NCI-H345 (cell line): Measurements from ENCODE around the gene RNLS.
"Not testable (repeated sequence)": the region's sequence is repeated elsewhere in the genome, so short reads cannot be mapped to it uniquely, and the experiment has no call there.

ENCODE experiments used
- DNase-seq: peaks from one replicate; lab custom pipeline; 2025; lab: John Stamatoyannopoulos, UW

The RNLS gene

GRCh38 chr10:88346144-88346977 lies 236.8 kb downstream of the RNLS start:
- no peak for DNase-seq

DNA sequence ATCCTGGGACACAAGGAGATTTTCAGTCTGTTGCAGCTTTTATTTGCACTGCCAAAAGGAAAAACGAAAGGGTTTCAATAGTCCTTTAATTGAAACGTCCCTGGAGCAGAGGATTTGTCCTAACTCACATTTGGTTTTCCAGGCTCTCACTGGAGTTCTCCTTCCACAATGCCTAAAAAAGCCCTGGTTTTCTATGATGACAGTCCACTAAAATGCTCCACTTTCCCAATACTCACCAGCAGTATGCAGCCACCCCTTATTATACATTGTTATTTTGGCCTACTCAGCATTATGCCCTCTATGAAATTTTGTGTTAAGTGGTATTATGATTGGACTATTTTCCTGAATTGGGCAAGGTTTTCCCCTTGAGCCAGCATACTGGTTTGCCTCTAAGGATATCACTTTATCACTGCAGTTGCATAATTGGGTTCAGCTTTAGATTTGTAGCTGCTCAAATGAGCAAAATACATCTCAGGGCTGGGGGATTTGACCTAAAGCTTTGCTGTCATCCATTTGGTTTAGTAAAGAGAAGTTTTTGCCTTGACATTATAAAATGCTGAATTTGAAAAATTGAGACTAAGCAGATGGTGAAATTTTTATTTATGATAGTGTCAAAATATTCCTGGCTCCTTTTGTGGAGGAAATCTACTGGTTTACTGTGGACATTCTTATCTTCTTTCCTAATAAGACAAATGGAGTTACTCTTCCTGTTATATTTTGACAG lies 239.2 kb downstream of the RNLS start:
- no peak for DNase-seq

- no peak for DNase-seq
Measured at GRCh38 chr10:88342733-88343310, 240.3 kb downstream of the RNLS start.

DNA sequence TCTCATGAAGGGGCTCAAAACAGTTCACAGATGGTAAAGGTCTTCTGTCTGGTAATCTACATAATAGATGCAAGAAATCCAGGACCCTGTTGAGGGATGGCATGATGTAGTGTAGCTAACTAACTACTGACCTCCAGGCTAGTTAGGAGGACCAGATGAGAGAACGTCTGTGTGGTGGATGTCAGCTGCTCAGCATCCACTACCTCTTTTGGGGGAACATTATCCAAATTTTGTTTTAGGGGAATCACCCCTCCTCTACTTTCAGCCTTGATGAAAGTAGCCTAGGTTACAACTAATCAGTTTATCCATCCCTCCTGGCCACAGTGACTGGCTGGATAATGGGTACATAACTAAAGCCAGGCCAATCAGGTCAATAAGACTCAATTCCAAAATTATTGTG lies 246.0 kb downstream of the RNLS start:
- no peak for DNase-seq

- no peak for DNase-seq
Measured at GRCh38 chr10:88336334-88336733, 246.8 kb downstream of the RNLS start.

DNA sequence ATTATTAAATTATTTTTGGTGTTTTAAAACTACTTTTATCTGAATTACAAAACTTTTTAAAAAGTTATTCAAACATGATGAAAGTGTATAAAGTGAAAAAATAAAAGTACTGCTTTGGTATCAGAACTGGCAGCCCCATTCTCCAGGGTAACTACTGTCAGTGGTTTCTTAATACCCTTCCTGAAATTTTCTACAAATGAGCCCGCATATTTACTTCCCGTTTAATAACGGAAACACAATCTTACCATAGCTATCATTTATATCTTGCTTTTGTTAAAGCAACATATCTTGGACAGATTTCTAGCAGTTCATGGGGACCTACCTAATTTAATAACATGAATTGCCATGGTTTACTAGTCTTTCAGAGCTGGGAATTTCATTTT lies 249.9 kb downstream of the RNLS start:
- DNase-seq = no peak

- no peak for DNase-seq
Measured at GRCh38 chr10:88332503-88333247, 250.4 kb downstream of the RNLS start.

GRCh38 chr10:88330174-88330573 lies 252.9 kb downstream of the RNLS start:
- DNase-seq = no peak

DNA sequence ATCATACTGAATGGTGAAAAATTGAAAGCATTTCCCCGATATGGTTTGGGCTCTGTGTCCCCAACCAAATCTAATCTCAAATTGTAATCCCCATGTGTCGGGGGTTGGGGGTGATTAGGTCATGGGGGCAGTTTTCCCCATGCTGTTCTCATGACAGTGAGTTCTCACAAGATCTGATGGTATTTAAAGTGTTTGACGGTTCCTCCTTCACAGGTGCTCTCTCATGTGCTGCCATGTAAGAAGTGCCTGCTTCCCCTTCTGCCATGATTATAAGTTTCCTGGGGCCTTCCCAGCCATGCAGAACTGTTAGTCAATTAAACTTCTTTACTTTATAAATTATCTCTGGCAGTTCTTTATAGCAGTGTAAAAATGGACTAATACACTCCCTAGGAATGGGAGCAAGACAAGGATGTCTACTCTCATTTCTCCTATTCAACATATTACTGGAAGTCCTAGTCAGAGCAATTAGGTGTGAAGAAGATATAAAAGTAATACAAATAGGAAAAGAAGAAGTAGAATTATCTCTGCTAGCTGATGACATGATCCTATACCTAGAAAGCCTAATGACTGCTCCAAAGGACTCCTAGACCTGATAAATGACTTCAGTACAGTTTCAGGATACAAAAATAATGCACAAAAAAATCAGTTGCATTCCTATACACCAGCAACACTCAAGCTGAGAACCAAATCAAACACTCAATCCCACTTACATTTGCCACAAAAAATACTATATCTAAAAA lies 260.6 kb downstream of the RNLS start:
- DNase-seq = no peak

GRCh38 chr10:88319960-88320517 lies 263.1 kb downstream of the RNLS start:
- DNase-seq = no peak

DNA sequence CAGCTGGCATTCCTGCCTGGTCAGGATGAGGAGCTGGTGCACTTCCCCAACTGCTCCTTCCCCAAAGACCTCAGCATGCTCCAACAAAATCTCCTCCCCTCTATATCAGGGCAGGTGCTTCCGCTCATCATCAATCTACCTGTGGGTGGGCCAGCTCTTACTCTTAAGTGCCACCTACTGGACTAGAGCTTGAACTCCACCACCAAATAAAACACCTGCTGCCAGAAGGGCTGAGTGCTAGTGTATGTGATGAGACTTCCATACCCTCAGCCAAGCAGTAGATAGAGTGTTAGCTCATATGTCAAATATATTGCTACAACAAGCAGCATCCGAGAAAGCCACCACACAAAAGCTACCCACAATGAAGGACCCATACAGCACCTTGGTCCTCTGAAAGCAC lies 264.3 kb downstream of the RNLS start:
- no peak for DNase-seq

DNA sequence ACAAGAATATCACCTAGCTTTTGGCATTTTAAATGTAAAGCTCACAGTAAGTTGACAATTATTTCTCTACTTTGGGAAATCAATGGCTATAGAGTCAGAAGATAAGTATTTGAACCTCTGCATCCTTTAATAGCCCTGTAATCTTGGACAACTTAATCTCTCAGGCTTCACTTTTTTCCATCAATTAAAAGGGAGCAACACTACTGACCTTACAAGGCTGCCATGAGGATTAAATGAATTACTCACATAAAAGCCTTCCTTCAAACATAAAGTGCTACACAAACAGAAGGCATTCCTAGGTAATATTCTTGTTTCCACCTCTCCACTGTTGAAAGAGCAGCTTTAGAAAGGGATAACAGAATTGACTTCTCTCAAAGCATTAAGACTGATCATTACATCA lies 266.0 kb downstream of the RNLS start:
- DNase-seq = no peak

- DNase-seq = no peak
Measured at GRCh38 chr10:88316292-88316861, 266.7 kb downstream of the RNLS start.

DNA sequence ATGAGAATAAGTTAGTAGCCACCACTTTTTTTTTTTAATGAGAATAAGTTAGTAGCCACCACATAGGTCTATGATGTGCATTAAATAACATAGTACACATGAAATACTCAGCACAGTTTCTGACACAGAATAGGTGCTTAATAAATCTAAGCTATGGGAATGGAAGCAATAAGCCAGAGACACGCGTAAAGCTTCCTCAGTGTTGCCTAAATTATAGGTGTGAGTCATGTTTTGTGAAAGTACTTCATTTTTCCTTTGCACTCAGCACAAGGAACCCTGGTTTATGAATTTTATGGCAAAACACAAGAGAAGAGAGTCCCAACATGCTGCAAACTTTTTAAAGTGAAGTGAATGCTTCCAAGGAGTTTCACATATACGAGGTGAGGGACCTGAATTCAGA lies 267.4 kb downstream of the RNLS start:
- DNase-seq = no peak

DNA sequence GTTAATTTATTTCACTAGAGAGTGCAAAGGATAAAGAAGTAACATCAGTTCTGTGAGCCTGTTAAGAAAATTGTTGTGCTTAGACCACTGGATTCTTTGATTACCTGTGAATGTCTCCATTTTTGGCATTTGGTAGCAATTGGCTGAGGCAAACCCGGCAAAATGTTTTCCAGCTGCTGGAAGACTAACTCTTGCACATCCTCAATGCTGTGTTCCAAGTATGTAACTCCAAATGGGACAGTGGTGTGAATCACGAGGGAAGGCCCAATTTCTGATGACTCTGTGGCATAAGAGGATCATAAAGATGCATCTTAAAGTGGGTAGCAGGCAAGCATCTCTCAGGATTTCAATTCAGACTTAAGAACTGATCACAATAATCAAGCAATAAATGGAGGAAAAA lies 268.8 kb downstream of the RNLS start:
- no peak for DNase-seq

DNA sequence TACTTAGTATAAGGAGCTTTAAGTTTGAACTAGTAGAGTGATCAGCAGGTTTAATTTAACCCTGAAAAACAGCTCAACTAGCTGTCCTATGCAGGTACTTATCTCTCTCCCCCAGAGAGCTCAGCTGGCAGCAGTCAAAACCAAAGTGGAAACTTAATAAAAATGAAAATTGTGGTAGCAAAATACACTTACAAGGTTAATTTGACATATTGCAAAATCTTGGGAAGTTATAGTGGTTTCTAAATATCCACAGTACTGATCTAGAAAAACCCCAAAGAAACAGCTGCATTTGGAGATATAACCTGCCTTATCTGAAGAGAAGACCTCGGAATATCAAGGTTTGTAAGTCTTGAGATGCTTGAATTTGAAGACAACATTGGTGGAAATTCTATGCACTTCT lies 269.2 kb downstream of the RNLS start:
- no peak for DNase-seq

DNA sequence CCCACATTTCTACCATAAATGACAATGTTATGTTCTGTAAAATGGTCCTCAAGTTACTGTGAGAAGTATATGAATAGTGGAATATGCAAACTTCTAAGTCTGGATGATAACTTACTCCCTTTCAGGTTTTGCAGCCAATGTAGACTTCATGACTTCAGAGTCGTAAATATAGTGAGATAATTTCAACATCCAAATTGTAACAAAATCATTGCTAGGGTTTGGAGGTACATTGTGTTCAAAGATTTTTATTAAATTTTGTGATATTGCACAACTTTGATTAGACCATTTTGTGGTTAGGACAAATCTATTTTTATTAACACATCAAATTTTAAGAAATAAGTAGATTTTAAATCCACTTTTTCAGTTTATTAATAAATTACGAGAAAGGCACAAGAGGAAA lies 270.3 kb downstream of the RNLS start:
- DNase-seq = no peak

DNA sequence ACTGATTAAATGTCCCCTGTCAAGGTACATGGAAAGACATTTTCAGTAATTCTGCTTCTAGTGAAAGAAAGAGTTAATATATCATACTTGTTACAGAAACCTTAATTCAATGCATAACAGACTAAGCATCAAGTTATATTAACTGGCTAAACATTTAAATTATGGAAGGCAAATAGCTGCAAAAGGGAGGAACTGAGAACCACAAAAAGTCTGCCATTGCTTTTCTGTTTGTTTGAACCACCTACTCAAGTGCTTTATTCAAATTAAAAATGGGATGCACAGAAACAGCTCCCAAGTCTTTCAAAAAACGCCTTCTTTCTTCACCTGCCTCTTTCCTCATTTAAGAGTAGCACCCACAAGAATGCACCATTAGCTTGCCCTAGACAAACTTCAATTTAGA lies 271.9 kb downstream of the RNLS start:
- DNase-seq = no peak

- no peak for DNase-seq
Measured at GRCh38 chr10:88309365-88309764, 273.8 kb downstream of the RNLS start.

DNA sequence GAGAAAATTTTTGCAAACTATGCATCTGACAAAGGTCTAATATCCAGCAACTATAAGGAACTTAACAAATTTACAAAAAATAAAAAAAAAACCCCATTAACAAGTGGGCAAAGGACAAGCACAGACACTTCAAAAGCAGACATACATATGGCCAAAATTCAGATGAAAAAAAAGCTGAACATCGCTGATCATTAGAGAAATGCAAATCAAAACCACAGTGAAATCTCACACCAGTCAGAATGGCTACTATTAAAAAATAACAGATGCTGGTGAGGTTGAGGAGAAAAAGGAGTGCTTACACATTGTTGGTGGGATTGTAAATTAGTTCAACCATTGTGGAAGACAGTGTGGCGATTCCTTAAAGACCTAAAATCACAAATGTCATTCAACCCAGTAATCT lies 274.8 kb downstream of the RNLS start:
- DNase-seq = not testable (repeated sequence)

GRCh38 chr10:88299787-88300186 lies 283.3 kb downstream of the RNLS start:
- no peak for DNase-seq
